ENCODE measurements around the gene PTX4. TPM values are rescaled to one million over a fixed set of nuclear protein-coding genes. Genes with fewer than 3 reads are reported as not detected.

The PTX4 gene
- total RNA-seq, 1 experiment from 2014 or later = not detected

DNA sequence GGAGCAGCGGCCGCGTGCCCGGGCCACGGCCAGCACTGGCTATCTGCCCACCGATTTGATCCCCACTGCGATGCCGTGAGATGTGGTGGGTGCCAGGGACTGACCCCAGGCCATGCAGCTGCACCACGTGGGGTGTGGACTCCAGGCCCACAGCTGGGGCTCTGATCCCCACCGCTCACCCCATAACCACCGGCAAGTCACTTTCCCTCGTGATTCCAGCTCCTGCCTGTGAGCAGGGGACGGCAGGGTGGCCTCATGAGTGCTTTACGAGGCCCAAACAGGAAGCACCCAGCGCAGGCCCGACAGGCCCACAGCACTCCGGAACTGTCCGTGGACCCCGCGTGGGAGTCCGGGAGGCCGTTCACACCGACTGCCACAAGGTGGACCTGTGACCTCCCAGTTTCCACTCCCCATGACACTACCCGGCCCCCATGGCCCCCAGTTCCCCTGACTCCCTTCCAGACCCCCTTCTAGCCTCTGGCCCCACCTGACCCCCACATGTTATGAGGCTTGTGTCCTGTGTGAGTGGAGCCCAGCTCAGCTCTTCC, 616 bp downstream of the PTX4 start:
- no peak overlapping the region for H2BK20ac ChIP-seq (ENCODE audit: low read depth, low read length, poor library complexity, severe bottlenecking)
- no peak for DNase-seq
- H4K20me1 ChIP-seq (ENCODE audit: control insufficient read depth, insufficient read depth, insufficient read length) = no peaks in the 10 kb centered on the region
- no peaks in the 10 kb centered on the region for H3K36me3 Mint-ChIP-seq (ENCODE audit: insufficient read depth in 1 of 3, low read depth in 3 of 3)
- no peaks in the 10 kb centered on the region for H3K9me3 ChIP-seq (ENCODE audit: control insufficient read depth, low read depth, low read length)
- no peak overlapping the region for H3K14ac ChIP-seq (ENCODE audit: insufficient read depth, low read length)
- no peak overlapping the region for H4K5ac ChIP-seq (ENCODE audit: insufficient read length, low read depth, low read length)
- H3T11ph ChIP-seq (ENCODE audit: low read length) = no peak overlapping the region
- H3K18ac ChIP-seq (ENCODE audit: insufficient read length, low read depth, low read length) = no peak overlapping the region
- H3K27ac Mint-ChIP-seq = 0 out of 7 replicates have a peak overlapping the region, but pooled peaks of 1 of the 3 experiments have one; percentile 39
- no peak overlapping the region for H2AK5ac ChIP-seq (ENCODE audit: insufficient read length, low read length)
- no peaks in the 10 kb centered on the region for H3K79me2 ChIP-seq (ENCODE audit: insufficient read depth, low read length)
- H3K27me3 Mint-ChIP-seq (ENCODE audit: low read depth) = peaks cover 30% of the 10 kb centered on the region
- no peak overlapping the region for H3K23ac ChIP-seq (ENCODE audit: insufficient read length, low read depth, low read length)
- H3K4me3 Mint-ChIP-seq = no peak overlapping the region
- H3K27ac ChIP-seq (ENCODE audit: insufficient read length, low read depth, low read length) = no peak overlapping the region
- no peak overlapping the region for H3K4me2 ChIP-seq (ENCODE audit: insufficient read depth, insufficient read length, low read length)
- no peak overlapping the region; the same call in 1 of the 2 replicates for H2BK15ac ChIP-seq (ENCODE audit: low read depth, low read length)
- H2BK120ac ChIP-seq (ENCODE audit: low read depth, low read length, poor library complexity, severe bottlenecking) = no peak overlapping the region
- H3K4me1 Mint-ChIP-seq = peaks cover 4 to 7% of the 10 kb centered on the region in 2 experiments
- no peak overlapping the region for H2BK5ac ChIP-seq (ENCODE audit: insufficient read length, low read length)
- no peak overlapping the region for H4K8ac ChIP-seq (replicated peaks; ENCODE audit: insufficient read length, low read depth, low read length)
- H2AFZ ChIP-seq (ENCODE audit: low read length) = no peak overlapping the region
- no peak overlapping the region for H3K56ac ChIP-seq (ENCODE audit: insufficient read length, low read depth, low read length)
- H3K4me1 ChIP-seq (ENCODE audit: insufficient read depth, low read length) = no peaks in the 10 kb centered on the region; the same call in 1 of the 2 replicates
- H3K9me3 Mint-ChIP-seq = no peaks in the 10 kb centered on the region
- H3K79me1 ChIP-seq (ENCODE audit: insufficient read depth, low read depth, low read length, poor library complexity, severe bottlenecking) = no peaks in the 10 kb centered on the region
- H3K4ac ChIP-seq (ENCODE audit: low read depth, low read length) = no peak overlapping the region
- WGBS (ENCODE audit: extremely low coverage, insufficient read length, low lambda C conversion rate) = no CpG with 5 or more reads among the region's 24 CpGs
- H3K23me2 ChIP-seq (ENCODE audit: insufficient read length, low read depth, low read length, poor library complexity, severe bottlenecking) = peaks cover 3% of the 10 kb centered on the region
- H3K9ac ChIP-seq (ENCODE audit: extremely low read depth, insufficient read length, low read length) = no peak overlapping the region
- H3K27me3 ChIP-seq (ENCODE audit: insufficient read depth, low read length) = no peaks in the 10 kb centered on the region
- no peak for TF ChIP-seq CTCF (conservative IDR thresholded peaks at IDR 0.05)
- H2BK12ac ChIP-seq (ENCODE audit: insufficient read length, low read depth, low read length) = no peak overlapping the region
- H4K91ac ChIP-seq (ENCODE audit: insufficient read length, low read depth, low read length) = no peak overlapping the region

All from H9 (cell line).